ENCODE measurements around the gene HSD17B8. TPM values are rescaled to one million over a fixed set of nuclear protein-coding genes. Genes with fewer than 3 reads are reported as not detected.

HSD17B8 gene
- polyA plus RNA-seq, 2 of the 4 experiments (the other 2 are of a cell fraction) = 9.5 to 16.5 TPM

GRCh38 chr6:33206864-33207551, 2.6 kb downstream of the HSD17B8 start:
- Histone ChIP-seq H3K4me2 (peak overlapping the region; percentile 76), H3K4me1 (peaks cover 39% of the 10 kb centered on the region), H3K9me3 (no peaks in the 10 kb centered on the region), H3K4me3 (peak overlapping the region; percentile 87; the same call in 2 of the 3 replicates), H3K27ac (peak overlapping the region; percentile 97 to 100; a peak in 5 of 6 replicates)
- DNase-seq (ENCODE audit: low read depth in 1 of 2, low spot score in 1 of 2) (no peak), FAIRE-seq (no peak), ATAC-seq (no peak)
- WGBS (ENCODE audit: missing lambda C conversion rate) = 68% methylated on average over 7 of the region's 20 CpGs
- TF ChIP-seq HES2 (IDR thresholded peaks at IDR 0.05) (no peak), CBX8 (IDR thresholded peaks at IDR 0.05) (no peak), NR3C1 (IDR thresholded peaks at IDR 0.05) (no peak), TFCP2L1 (CRISPR knock-in tag; IDR thresholded peaks at IDR 0.05) (no peak), POLR2AphosphoS2 (conservative IDR thresholded peaks at IDR 0.05; ENCODE audit: low read length) (no peak), USF2 (IDR thresholded peaks at IDR 0.05) (no peak), MYC (IDR thresholded peaks at IDR 0.05; ENCODE audit: borderline replicate concordance, low read length) (no peak), KDM1A (IDR thresholded peaks at IDR 0.05; ENCODE audit: low read depth) (no peak), ELK1 (IDR thresholded peaks at IDR 0.05; ENCODE audit: low read depth, low read length) (no peak), HDAC2 (IDR thresholded peaks at IDR 0.05) (no peak), FOXS1 (CRISPR knock-in tag; IDR thresholded peaks at IDR 0.05) (no peak)
- ChIA-PET POLR2A (no interaction called here), CTCF (interaction anchor here (2.7 kb wide), 1 partner anchor 41 kb away, joined by 11 read pairs; no protein-coding TSS in a partner anchor)

- WGBS (ENCODE audit: missing lambda C conversion rate) = 15% methylated on average over 15 of the region's 29 CpGs
- DNase-seq (ENCODE audit: low read depth in 1 of 2, low spot score in 1 of 2) = peak in 1 of 2 experiments; percentile 25
- H3K27ac ChIP-seq = peak overlapping the region; percentile 97 to 100
- no peaks in the 10 kb centered on the region for H3K9me3 ChIP-seq
- FAIRE-seq = no peak
- ChIA-PET CTCF (interaction anchor here (1.3 to 2.7 kb wide), 2 partner anchors 27 to 41 kb away, joined by 5 to 11 read pairs; no protein-coding TSS in a partner anchor), POLR2A (interaction anchor here (0.5 to 1.9 kb wide), 4 partner anchors 41 to 236 kb away, joined by 3 to 13 read pairs (median 6); partner anchors contain the start of gene RGL2)
- peak overlapping the region; percentile 76 for H3K4me2 ChIP-seq
- H3K4me1 ChIP-seq = peaks cover 38% of the 10 kb centered on the region
- peak overlapping the region; percentile 87 for H3K4me3 ChIP-seq
- ATAC-seq = peak in 1 of 2 experiments; percentile 23; a peak in 3 of 6 replicates
- 0 out of 2 replicates have a peak, but pooled peaks have one; percentile 4 for TF ChIP-seq POLR2A (IDR thresholded peaks at IDR 0.05; ENCODE audit: low read length)
- TF ChIP-seq CEBPB (IDR thresholded peaks at IDR 0.05) = no peak
Measured at GRCh38 chr6:33207552-33208090, 3.2 kb downstream of the HSD17B8 start.

GRCh38 chr6:33208091-33208967, 3.9 kb downstream of the HSD17B8 start, which contains the start of gene RING1:
Gene RING1, plus strand, starts transcription at chr6:33208500. Its CDS starts 323 bp downstream, at chr6:33208823.
- peak within 1 kb of the TSS; percentile 97 to 100 for H3K27ac ChIP-seq
- peak within 1 kb of the TSS; percentile 87 for H3K4me3 ChIP-seq
- CTCF ChIA-PET = interaction anchor here (1.2 to 2.7 kb wide), 3 partner anchors 10 to 40 kb away, joined by 5 to 11 read pairs (median 9); no protein-coding TSS in a partner anchor
- ATAC-seq = peak; percentile 43 to 53; a peak in 5 of 6 replicates
- POLR2A ChIA-PET = interaction anchor here (0.5 to 1.9 kb wide), 7 partner anchors 9 to 240 kb away, joined by 3 to 13 read pairs (median 4); partner anchors contain the start of genes BRD2 and RGL2
- no peaks in the 10 kb centered on the region for H3K9me3 ChIP-seq
- WGBS (ENCODE audit: missing lambda C conversion rate) = 0% methylated on average over 5 of the region's 86 CpGs
- H3K4me2 ChIP-seq = peak within 1 kb of the TSS; percentile 76
- H3K4me1 ChIP-seq = peaks cover 38% of the 10 kb centered on the region
- DNase-seq (ENCODE audit: low read depth in 1 of 2, low spot score in 1 of 2) = peak; percentile 57 to 72
- no peak for FAIRE-seq
- no peak for TF ChIP-seq NR3C1 (IDR thresholded peaks at IDR 0.05)
- TF ChIP-seq ZC3H11A (IDR thresholded peaks at IDR 0.05) = no peak
- TF ChIP-seq SREBF2 (IDR thresholded peaks at IDR 0.05) = no peak
- TF ChIP-seq HES2 (IDR thresholded peaks at IDR 0.05) = no peak
- no peak for TF ChIP-seq CTCF (IDR thresholded peaks at IDR 0.05)
- TF ChIP-seq POLR2A (IDR thresholded peaks at IDR 0.05; ENCODE audit: low read length) = peak; percentile 75
- peak; percentile 64 for TF ChIP-seq MAX (IDR thresholded peaks at IDR 0.05)
- no peak for TF ChIP-seq NFE2L2 (conservative IDR thresholded peaks at IDR 0.05; ENCODE audit: low read length)
- peak; percentile 72; the same call in 2 of the 3 replicates for TF ChIP-seq BCL3 (IDR thresholded peaks at IDR 0.05)
- no peak for TF ChIP-seq CBX8 (IDR thresholded peaks at IDR 0.05)
- TF ChIP-seq MAFK (IDR thresholded peaks at IDR 0.05; ENCODE audit: partially characterized antibody) = no peak
- no peak for TF ChIP-seq CBX2 (IDR thresholded peaks at IDR 0.05; ENCODE audit: borderline replicate concordance, low read depth)
- TF ChIP-seq HOXA7 (CRISPR knock-in tag; IDR thresholded peaks at IDR 0.05) = no peak
- peak; percentile 61 for TF ChIP-seq PHF8 (IDR thresholded peaks at IDR 0.05; ENCODE audit: borderline replicate concordance, low read depth)
- TF ChIP-seq HOXB13 (CRISPR knock-in tag; IDR thresholded peaks at IDR 0.05; ENCODE audit: low read depth) = no peak
